GM21515 (cell line): ENCODE measurements around the gene CDYL.
"Not testable (repeated sequence)": the region's sequence is repeated elsewhere in the genome, so short reads cannot be mapped to it uniquely, and the experiment has no call there.

Experiments used
- ATAC-seq: cut with Tn5 transposase; IDR thresholded peaks from one replicate; pipeline ENCODE4 v1.9.1; 2021; ENCODE audit not compliant: unreplicated experiment

Gene CDYL

DNA sequence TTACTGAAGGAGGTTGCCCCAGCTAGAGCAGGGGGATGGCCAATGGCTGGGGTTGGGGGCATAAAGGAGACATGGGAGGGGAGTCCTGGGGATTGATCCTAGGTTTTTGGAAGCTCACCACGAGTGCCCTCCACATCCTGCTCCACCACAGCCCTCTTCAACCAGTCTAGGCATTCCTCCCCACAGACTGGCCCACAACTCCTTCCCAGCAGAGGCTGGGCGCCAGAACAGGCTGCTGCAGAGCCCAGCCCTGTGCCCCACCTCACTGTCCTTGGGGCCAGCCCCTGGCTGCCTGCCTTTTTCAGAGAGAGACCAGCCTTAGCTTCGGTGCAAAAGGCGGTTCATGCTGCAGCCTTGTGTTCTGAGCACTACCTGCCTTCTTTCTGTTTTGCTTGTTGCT lies 211.2 kb downstream of the CDYL start:
- no peak for ATAC-seq

DNA sequence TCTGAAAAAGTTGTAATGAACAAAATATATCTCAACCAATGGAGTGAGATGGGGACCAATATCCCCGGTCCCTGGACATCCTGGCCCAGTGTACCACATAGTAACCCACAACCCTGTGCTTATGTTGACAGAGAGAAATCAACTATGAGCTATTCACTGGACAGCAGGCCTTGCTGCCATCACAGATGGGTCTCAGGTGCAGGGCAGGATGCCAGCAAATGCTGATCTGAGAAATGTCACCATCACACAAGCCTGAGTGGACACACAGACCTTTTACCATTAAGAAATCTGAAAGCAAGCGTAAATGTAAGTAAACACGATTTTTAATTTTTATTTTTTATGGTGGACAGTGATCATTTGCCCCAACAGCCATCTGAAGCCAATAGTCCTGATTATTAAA lies 218.5 kb downstream of the CDYL start:
- ATAC-seq = no peak

DNA sequence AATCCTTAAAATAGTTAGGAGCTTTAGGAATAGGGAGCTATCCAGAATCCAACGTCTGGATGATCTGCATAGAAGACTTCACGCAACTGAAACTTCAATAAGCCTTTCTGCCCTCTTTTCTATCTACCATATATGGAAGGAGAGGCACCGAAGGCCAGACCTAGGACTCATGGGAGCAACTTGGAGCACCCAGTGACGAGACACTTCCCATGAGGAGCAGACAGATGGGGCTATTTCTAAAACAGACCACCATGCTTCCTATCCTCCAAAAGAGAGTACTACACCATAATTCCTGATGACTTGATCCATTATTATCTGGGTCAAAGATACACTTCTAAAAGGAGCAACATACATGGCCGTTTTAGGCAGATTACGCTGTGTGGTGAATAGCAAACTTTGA lies 221.7 kb downstream of the CDYL start:
- ATAC-seq = no peak

DNA sequence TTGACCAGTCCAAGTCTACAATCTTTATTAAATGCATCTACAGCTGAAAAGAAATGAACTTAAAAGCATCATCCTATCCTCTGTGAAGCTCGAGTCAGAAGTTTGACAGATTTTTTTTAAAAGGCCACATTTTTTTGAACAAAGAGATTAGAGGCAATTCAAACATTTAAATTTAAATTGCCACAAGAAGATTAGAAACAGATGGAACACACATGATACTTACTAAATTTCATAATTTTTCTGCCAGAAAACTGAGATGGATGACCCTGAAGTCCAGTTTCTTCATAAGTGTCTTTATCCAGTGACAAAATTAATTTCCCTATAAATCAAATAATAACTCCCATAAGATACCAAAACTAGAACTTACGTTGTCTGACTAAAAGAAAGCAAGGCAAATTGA lies 223.4 kb downstream of the CDYL start:
- ATAC-seq = no peak

DNA sequence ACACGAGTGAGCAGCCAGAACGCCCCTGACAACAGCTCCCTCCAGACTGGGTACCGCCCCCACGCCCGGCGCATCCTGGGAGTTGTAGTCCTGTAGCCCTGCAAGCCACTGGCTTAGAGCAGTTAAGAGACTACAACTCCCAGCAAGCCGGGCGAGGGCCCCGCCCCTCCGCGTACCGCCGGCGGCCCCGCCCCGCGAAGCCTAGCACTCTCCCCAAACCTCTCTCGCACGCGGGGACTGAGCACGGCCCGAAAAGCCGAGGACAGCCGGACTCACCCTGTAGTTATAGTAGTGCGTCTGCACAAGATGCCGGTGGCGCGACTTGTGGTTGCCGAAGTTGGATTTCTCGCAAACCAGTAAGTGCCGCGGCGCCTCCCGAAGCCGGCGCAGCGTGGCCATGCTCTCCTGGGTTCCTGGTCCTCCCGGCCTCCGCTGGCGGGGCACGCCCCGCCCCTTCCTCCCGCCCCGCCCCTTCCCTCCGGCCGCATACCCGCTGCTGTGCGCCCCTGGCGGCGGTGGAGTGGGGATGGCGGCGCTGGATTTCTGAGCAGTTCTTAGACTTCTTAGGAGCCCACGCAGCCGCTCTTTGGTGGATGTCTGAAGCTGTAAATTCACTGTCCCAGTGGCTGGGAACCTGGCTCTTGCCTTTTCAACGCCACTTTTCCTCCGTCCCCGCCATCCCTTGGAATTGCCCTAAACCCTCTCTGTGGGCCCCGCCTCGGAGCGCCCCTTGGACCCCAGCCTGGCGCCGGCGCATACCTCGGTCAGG lies 227.6 kb downstream of the CDYL start, which contains the start of gene RPP40:
RPP40 (minus strand) TSS at position 434 of the 769 bp plus-strand sequence; CDS start at position 399, 35 bp downstream.
- ATAC-seq = peak; percentile 96

DNA sequence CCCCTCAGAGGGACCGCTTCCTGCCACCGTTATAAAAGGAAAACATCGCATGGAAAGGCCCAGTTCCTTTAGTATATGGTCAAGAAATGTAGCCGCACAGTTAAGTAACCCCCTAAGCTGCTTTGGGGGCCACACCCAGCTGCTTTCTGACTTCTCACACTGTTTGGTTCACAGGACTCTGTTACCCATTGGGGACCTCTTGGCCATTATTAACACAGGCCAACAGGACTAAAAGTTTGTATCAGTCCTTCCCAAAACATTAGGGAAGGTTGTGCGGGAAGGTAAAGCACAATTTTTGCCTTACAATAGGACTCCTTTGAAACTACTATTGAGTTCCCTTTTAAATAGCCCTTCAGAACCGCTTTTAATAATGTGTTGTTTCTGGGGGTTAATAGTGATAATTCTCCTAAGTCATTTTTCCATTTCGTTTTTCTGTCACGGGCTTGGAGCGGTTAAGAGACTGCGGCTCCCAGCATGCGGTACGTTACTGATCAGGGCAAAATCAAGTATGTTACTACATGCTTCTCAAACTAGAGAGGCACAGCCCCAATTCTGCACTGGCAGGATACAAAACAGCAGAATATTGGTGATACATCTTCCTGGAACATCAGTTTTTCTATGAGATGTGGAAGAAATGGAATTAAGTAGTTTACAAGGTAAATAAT lies 228.3 kb downstream of the CDYL start:
- ATAC-seq = no peak

DNA sequence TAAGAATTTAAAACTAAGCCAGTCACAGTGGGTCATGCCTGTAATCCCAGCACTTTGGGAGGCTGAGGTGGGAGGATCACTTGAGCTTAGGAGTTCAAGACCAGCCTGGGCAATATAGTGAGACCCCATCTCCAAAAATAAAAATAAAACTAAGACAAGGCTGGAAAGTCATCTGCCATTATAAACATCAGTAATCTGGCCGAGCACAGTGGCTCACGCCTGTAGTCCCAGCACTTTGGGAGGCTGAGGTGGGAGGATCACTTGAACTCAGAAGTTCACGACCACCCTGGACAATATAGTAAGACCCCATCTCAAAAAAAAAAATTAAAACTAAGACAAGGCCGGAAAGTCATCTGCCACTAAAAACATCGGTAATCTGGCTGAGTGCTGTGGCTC lies 228.8 kb downstream of the CDYL start:
- ATAC-seq = not testable (repeated sequence)
